ENCODE results near the gene PITPNC1. TPM values are rescaled to one million over a fixed set of nuclear protein-coding genes. Genes with fewer than 3 reads are reported as not detected.
"Not testable (repeated sequence)": the region's sequence is repeated elsewhere in the genome, so short reads cannot be mapped to it uniquely, and the experiment has no call there.

The PITPNC1 gene
- polyA plus RNA-seq, 1 experiment, result 9.1 TPM

DNA sequence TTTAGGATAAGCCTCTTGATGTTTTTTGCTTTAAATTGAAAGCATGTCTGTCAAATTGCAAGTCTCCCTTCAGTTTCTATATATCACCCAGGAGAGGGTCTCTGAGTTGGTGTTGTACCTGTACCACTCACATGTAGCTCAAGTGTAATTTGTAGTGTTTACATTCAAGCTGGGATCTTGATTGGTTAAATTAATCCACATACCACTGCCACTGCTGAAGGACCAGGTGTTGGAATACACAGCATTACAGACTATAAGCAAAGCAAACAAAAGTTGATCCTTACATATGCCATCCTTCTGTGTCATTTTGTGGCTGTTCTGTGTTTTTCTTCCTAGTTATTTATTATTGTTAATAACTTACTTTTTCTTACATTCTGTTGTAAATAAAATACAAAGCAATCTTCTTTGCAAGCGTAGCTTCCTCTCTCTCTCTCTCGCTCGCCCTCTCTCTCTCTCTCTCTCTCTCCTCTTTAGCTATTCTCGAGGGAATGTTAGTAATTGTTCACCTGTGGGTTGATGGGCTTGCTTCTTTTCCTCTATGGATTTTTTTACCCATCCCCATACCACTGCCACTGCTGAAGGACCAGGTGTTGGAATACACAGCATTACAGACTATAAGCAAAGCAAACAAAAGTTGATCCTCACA lies 319.9 kb downstream of the PITPNC1 start:
- no peak overlapping the region for H3K27ac ChIP-seq (ENCODE audit: low read depth, low read length)
- no peak overlapping the region for H3K4me3 ChIP-seq (ENCODE audit: low read depth, low read length)
- ChIA-PET POLR2A (no interaction called here), CTCF (no interaction called here)
- DNase-seq (ENCODE audit: low read depth, low spot score), result no peak
- TF ChIP-seq, protein P1, sequence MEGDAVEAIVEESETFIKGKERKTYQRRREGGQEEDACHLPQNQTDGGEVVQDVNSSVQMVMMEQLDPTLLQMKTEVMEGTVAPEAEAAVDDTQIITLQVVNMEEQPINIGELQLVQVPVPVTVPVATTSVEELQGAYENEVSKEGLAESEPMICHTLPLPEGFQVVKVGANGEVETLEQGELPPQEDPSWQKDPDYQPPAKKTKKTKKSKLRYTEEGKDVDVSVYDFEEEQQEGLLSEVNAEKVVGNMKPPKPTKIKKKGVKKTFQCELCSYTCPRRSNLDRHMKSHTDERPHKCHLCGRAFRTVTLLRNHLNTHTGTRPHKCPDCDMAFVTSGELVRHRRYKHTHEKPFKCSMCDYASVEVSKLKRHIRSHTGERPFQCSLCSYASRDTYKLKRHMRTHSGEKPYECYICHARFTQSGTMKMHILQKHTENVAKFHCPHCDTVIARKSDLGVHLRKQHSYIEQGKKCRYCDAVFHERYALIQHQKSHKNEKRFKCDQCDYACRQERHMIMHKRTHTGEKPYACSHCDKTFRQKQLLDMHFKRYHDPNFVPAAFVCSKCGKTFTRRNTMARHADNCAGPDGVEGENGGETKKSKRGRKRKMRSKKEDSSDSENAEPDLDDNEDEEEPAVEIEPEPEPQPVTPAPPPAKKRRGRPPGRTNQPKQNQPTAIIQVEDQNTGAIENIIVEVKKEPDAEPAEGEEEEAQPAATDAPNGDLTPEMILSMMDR (IDR thresholded peaks at IDR 0.05; ENCODE audit: low read depth, low read length), result no peak
- no peaks in the 10 kb centered on the region for H3K27me3 ChIP-seq (ENCODE audit: control insufficient read depth, insufficient read depth, low read length)
- H3K9me3 ChIP-seq (ENCODE audit: control insufficient read depth, insufficient read depth, low read length), result no peaks in the 10 kb centered on the region

DNA sequence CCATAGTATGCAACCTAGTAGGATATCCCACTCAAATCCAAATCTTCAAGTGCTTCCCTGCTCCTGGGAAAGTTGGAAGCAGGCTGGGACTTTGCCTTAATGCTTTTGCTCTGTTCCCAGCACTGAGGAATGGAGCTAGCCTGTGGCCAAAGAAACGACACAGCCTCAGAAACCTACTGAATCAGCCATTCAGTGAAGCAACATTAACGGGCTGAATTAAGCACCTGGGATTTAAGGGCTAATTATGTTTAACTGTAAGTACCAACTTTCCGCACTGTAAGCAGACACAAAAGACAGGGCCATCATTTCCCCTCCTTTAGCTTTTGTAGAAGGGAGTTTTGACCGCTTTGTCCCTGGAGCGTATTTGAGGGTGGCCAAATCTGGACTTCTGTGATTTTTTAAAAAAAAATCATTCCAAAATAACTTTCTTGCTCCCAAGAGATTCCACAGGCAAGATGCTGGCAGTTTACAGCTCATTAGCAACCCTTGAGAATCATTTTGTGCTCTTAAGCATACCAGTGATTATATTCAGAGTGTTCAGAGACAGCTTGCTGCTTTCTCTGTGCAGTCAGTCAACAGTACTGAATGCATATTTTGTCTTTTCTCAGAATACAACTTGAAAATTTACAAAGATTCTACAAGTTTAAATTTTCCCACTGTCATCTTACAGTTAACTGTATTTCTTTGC lies 323.1 kb downstream of the PITPNC1 start:
- POLR2A ChIA-PET, result no interaction called here
- no peak overlapping the region for H3K4me3 ChIP-seq (ENCODE audit: low read depth, low read length)
- no peak overlapping the region for H3K27ac ChIP-seq (ENCODE audit: low read depth, low read length)
- DNase-seq (ENCODE audit: low read depth, low spot score), result no peak
- no peaks in the 10 kb centered on the region for H3K9me3 ChIP-seq (ENCODE audit: control insufficient read depth, insufficient read depth, low read length)
- CTCF ChIA-PET, result interaction anchor here (0.5 to 2.1 kb wide), 3 partner anchors 10 to 232 kb away, joined by 7 to 8 read pairs (median 7); no protein-coding TSS in a partner anchor
- H3K27me3 ChIP-seq (ENCODE audit: control insufficient read depth, insufficient read depth, low read length), result no peaks in the 10 kb centered on the region
- TF ChIP-seq, protein P1 (IDR thresholded peaks at IDR 0.05; ENCODE audit: low read depth, low read length), result no peak

DNA sequence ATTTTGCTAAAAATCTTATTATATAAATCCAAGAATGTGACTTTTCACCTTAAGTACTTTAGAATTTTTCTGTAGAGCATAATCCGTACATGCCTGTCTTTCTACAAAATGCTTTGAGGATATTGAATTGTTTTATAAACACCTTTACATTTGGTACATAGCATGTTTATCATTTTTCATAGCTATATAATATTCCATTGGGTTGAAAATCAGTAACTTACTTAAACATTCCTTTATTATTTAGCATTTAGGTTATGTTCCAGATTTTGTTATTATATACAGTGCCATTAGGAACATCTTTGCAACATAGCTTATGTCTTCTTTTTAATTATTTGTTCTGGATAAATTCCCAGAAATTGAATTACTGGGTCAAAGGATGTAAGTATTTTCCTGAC lies 323.6 kb downstream of the PITPNC1 start:
- H3K9me3 ChIP-seq (ENCODE audit: control insufficient read depth, insufficient read depth, low read length), result no peaks in the 10 kb centered on the region
- ChIA-PET POLR2A (no interaction called here), CTCF (interaction anchor here (1.9 to 2.1 kb wide), 2 partner anchors 11 to 16 kb away, joined by 7 to 8 read pairs; no protein-coding TSS in a partner anchor)
- H3K27me3 ChIP-seq (ENCODE audit: control insufficient read depth, insufficient read depth, low read length), result no peaks in the 10 kb centered on the region
- H3K4me3 ChIP-seq (ENCODE audit: low read depth, low read length), result no peak overlapping the region
- DNase-seq (ENCODE audit: low read depth, low spot score), result no peak
- H3K27ac ChIP-seq (ENCODE audit: low read depth, low read length), result no peak overlapping the region
- TF ChIP-seq, protein P1 (IDR thresholded peaks at IDR 0.05; ENCODE audit: low read depth, low read length), result no peak

DNA sequence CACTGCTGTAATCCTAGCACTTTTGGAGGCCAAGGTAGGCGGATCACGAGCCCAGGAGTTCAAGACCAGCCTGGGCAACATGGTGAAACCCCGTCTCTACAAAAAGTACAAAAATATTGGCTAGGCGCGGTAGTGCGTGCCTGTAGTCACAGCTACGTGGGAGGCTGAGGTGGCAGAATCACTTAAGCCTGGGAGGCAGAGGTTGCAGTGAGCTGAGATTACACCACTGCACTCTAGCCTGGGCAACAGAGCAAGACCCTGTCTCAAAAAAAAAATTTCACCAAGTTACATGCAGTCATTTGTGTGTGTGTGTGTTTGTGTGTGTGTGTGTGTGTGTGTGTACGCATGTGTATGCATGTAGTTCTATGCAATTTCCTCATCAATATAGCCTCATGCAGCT lies 325.8 kb downstream of the PITPNC1 start:
- H3K9me3 ChIP-seq (ENCODE audit: control insufficient read depth, insufficient read depth, low read length); H3K4me3 ChIP-seq (ENCODE audit: low read depth, low read length); H3K27ac ChIP-seq (ENCODE audit: low read depth, low read length); H3K27me3 ChIP-seq (ENCODE audit: control insufficient read depth, insufficient read depth, low read length); DNase-seq (ENCODE audit: low read depth, low spot score); POLR2A ChIA-PET: not testable (repeated sequence)
- CTCF ChIA-PET, result interaction anchor here (0.6 to 1.1 kb wide), 4 partner anchors 13 to 327 kb away, joined by 3 to 7 read pairs (median 4); no protein-coding TSS in a partner anchor

DNA sequence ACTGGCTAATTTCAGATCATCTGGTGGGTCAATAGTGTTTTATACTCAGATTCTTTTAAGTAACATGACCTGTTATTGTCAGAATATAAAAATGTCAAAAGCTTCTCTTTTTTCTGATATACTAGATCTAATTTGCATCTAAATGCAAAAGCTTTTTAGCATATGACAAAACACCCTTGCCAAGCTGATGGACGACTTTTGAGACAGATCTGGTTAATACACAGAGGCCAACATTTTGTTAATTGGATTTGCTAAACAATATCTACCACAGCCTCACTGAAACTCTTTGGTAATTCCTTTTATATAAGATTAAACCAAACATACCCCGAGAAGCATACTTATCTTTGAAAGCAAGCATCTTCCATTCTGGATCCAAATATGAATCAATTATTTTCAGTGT lies 330.4 kb downstream of the PITPNC1 start:
- no peaks in the 10 kb centered on the region for H3K9me3 ChIP-seq (ENCODE audit: control insufficient read depth, insufficient read depth, low read length)
- no peaks in the 10 kb centered on the region for H3K27me3 ChIP-seq (ENCODE audit: control insufficient read depth, insufficient read depth, low read length)
- CTCF ChIA-PET, result interaction anchor here (1.2 to 3.0 kb wide), 2 partner anchors 10 to 11 kb away, joined by 3 to 16 read pairs; no protein-coding TSS in a partner anchor
- no peak overlapping the region for H3K4me3 ChIP-seq (ENCODE audit: low read depth, low read length)
- DNase-seq (ENCODE audit: low read depth, low spot score), result no peak
- no peak overlapping the region for H3K27ac ChIP-seq (ENCODE audit: low read depth, low read length)
- POLR2A ChIA-PET, result no interaction called here
- TF ChIP-seq, protein P1 (IDR thresholded peaks at IDR 0.05; ENCODE audit: low read depth, low read length), result no peak
